Esophagus squamous epithelium (tissue), 4 donors: ENCODE results near the gene SFTPA2.
"Not testable (repeated sequence)": the region's sequence is repeated elsewhere in the genome, so short reads cannot be mapped to it uniquely, and the experiment has no call there.

ENCODE experiments used
- POLR2A ChIP-seq, 4 donors: fragments of 450-650 bp; IDR thresholded peaks; one replicate each; pipeline ENCODE4 v1.6.1; 2017; ENCODE audit warnings: antibody characterized with exemption in 4 of 4, mild to moderate bottlenecking in 4 of 4, moderate library complexity in 3 of 4
- TF ChIP-seq, protein P1 (sequence below), 6 experiments: fragments of 450-650 bp in 4 of 6; fragments of 200-600 bp in 2 of 6; sonication (generic) in 2 of 6; IDR thresholded peaks; one replicate each; pipeline ENCODE4 v1.5.1; 2016 to 2019; ENCODE audit warnings: antibody characterized with exemption in 6 of 6, mild to moderate bottlenecking in 4 of 6, moderate library complexity in 4 of 6

DNA sequence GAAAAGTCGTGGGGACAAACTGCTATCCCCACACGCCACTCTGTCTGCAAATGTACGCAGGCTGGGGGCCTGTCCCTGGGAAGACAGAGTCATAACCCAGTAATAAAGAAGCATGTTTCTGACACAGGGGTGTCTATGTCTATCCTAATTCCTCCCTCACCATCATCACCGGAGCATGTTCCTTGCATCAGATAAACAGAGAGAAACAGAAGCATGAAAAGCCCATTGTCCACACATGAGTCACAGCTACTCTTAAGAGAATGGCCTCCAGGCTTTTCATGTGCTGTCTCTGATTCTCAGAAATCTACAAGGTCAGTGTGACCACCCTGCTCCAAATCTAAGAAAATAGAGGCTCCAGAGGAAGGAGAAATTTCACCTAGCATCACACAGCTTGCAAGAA lies 52.0 kb downstream of the SFTPA2 start:
- TF ChIP-seq POLR2A (IDR thresholded peaks at IDR 0.05): not testable (repeated sequence)
- TF ChIP-seq, protein P1, sequence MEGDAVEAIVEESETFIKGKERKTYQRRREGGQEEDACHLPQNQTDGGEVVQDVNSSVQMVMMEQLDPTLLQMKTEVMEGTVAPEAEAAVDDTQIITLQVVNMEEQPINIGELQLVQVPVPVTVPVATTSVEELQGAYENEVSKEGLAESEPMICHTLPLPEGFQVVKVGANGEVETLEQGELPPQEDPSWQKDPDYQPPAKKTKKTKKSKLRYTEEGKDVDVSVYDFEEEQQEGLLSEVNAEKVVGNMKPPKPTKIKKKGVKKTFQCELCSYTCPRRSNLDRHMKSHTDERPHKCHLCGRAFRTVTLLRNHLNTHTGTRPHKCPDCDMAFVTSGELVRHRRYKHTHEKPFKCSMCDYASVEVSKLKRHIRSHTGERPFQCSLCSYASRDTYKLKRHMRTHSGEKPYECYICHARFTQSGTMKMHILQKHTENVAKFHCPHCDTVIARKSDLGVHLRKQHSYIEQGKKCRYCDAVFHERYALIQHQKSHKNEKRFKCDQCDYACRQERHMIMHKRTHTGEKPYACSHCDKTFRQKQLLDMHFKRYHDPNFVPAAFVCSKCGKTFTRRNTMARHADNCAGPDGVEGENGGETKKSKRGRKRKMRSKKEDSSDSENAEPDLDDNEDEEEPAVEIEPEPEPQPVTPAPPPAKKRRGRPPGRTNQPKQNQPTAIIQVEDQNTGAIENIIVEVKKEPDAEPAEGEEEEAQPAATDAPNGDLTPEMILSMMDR (IDR thresholded peaks at IDR 0.05): not testable (repeated sequence)
